SU-DHL-6 (cell line): ENCODE measurements around the gene CDKAL1.

ENCODE experiments used
- H2AFZ ChIP-seq: fragments of 200-600 bp; sonication (generic); 2 replicates; pipeline ENCODE4 v1.6.1; 2014; ENCODE audit warnings: low read depth, mild to moderate bottlenecking, moderate library complexity, mixed read lengths, antibody characterized with exemption, low read length; ENCODE audit not compliant: severe bottlenecking
- H3F3A ChIP-seq: fragments of 200-600 bp; shearing (Covaris generic); 2 replicates; pipeline ENCODE4 v1.6.0; 2016; ENCODE audit warnings: antibody characterized with exemption, mild to moderate bottlenecking; ENCODE audit not compliant: insufficient read depth
- H3K27ac ChIP-seq: fragments of 200-600 bp; sonication (generic); 2 replicates; pipeline ENCODE4 v1.5.1; 2016; ENCODE audit warnings: low read depth, mild to moderate bottlenecking, low read length, moderate library complexity, mixed read lengths
- H3K27me3 ChIP-seq: fragments of 200-600 bp; sonication (generic), shearing (Covaris generic); 2 replicates; pipeline ENCODE4 v1.6.0; 2014; ENCODE audit warnings: mild to moderate bottlenecking, low read length
- H3K36me3 ChIP-seq: fragments of 200-600 bp; sonication (generic); 2 replicates; pipeline ENCODE4 v1.6.1; 2014; ENCODE audit warnings: mild to moderate bottlenecking, low read length, mixed read lengths
- H3K4me2 ChIP-seq: fragments of 300-600, 200-600 bp; shearing (Covaris generic), sonication (generic); 2 replicates; pipeline ENCODE4 v1.6.0; 2014; ENCODE audit warnings: low read length, low read depth, mild to moderate bottlenecking; ENCODE audit not compliant: poor library complexity, severe bottlenecking
- H3K4me3 ChIP-seq: fragments of 200-600 bp; sonication (generic); 2 replicates; pipeline ENCODE4 v1.5.1; 2014; ENCODE audit warnings: antibody characterized with exemption, low read length, mild to moderate bottlenecking, mixed read lengths; ENCODE audit not compliant: insufficient read depth, poor library complexity, severe bottlenecking
- H3K79me2 ChIP-seq: fragments of 200-600 bp; sonication (generic); 2 replicates; pipeline ENCODE4 v1.6.1; 2014; ENCODE audit warnings: mild to moderate bottlenecking, low read length, moderate library complexity; ENCODE audit not compliant: insufficient read depth
- H3K9ac ChIP-seq: fragments of 200-600 bp; sonication (generic); 2 replicates; pipeline ENCODE4 v1.7.0; 2014; ENCODE audit warnings: mild to moderate bottlenecking, low read length
- H3K9me2 ChIP-seq: fragments of 200-600 bp; sonication (generic); replicated peaks from 2 replicates; pipeline ENCODE4 v1.6.1; 2014; ENCODE audit warnings: low read length; ENCODE audit not compliant: insufficient read depth
- H3K9me3 ChIP-seq: fragments of 200-600 bp; sonication (generic); 2 replicates; pipeline ENCODE4 v1.6.1; 2014; ENCODE audit warnings: low read length, mixed read lengths; ENCODE audit not compliant: insufficient read depth
- H4K20me1 ChIP-seq: fragments of 200-600 bp; sonication (generic); 2 replicates; pipeline ENCODE4 v1.6.1; 2014; ENCODE audit warnings: low read depth, mild to moderate bottlenecking, antibody characterized with exemption, low read length, moderate library complexity, mixed read lengths
- CTCF ChIP-seq: fragments of 200-600 bp; sonication (generic); IDR thresholded peaks from one replicate; pipeline ENCODE4 v1.5.1; 2017; ENCODE audit warnings: antibody characterized with exemption, mild to moderate bottlenecking, low read length, moderate library complexity; ENCODE audit not compliant: insufficient read depth, poor library complexity, severe bottlenecking
- EZH2phosphoT487 ChIP-seq: fragments of 200-600 bp; sonication (generic), shearing (Covaris generic); conservative IDR thresholded peaks from 2 replicates; pipeline ENCODE4 v1.6.1; 2018; ENCODE audit warnings: mild to moderate bottlenecking, antibody characterized with exemption, low read length, moderate library complexity, mixed read lengths

Gene CDKAL1

GRCh38 chr6:20657274-20657800 is 123.1 kb downstream of the CDKAL1 start:
- no peak overlapping the region for H2AFZ ChIP-seq
- H3K9ac ChIP-seq = no peak overlapping the region
- peaks cover 9% of the 10 kb centered on the region; the same call in 1 of the 2 replicates for H3K79me2 ChIP-seq
- H3K36me3 ChIP-seq = 0 out of 2 replicates have a peak, but pooled peaks cover 11% of the 10 kb centered on the region
- no peaks in the 10 kb centered on the region for H3F3A ChIP-seq
- TF ChIP-seq EZH2phosphoT487 (no peak), CTCF (no peak)
- no peak overlapping the region for H3K4me2 ChIP-seq
- H3K27me3 ChIP-seq = no peaks in the 10 kb centered on the region
- no peaks in the 10 kb centered on the region for H3K9me3 ChIP-seq
- peaks cover 11% of the 10 kb centered on the region for H4K20me1 ChIP-seq
- no peaks in the 10 kb centered on the region for H3K9me2 ChIP-seq
- H3K27ac ChIP-seq = no peak overlapping the region
- no peak overlapping the region for H3K4me3 ChIP-seq

- no peak overlapping the region for H3K9ac ChIP-seq
Observed at GRCh38 chr6:20658053-20658452, 123.8 kb downstream of the CDKAL1 start.

GRCh38 chr6:20658516-20658915 is 124.3 kb downstream of the CDKAL1 start:
- no peaks in the 10 kb centered on the region for H3K9me2 ChIP-seq
- 0 out of 2 replicates have a peak, but pooled peaks cover 3% of the 10 kb centered on the region for H3K36me3 ChIP-seq
- H3K4me3 ChIP-seq = no peak overlapping the region
- no peak overlapping the region for H3K4me2 ChIP-seq
- no peaks in the 10 kb centered on the region for H3F3A ChIP-seq
- H4K20me1 ChIP-seq = peaks cover 13% of the 10 kb centered on the region
- H3K27ac ChIP-seq = no peak overlapping the region
- TF ChIP-seq EZH2phosphoT487 = no peak
- no peak for TF ChIP-seq CTCF
- H3K9me3 ChIP-seq = no peaks in the 10 kb centered on the region
- no peak overlapping the region for H2AFZ ChIP-seq
- peaks cover 14% of the 10 kb centered on the region for H3K79me2 ChIP-seq
- H3K9ac ChIP-seq = no peak overlapping the region
- H3K27me3 ChIP-seq = no peaks in the 10 kb centered on the region

More at GRCh38 chr6:20658053-20658452, 123.8 kb downstream of the CDKAL1 start:
- H3K9me3 ChIP-seq = no peaks in the 10 kb centered on the region
- no peak overlapping the region for H3K27ac ChIP-seq
- TF ChIP-seq CTCF (no peak), EZH2phosphoT487 (no peak)
- H2AFZ ChIP-seq = no peak overlapping the region
- peaks cover 10% of the 10 kb centered on the region for H3K79me2 ChIP-seq
- H3F3A ChIP-seq = no peaks in the 10 kb centered on the region
- H4K20me1 ChIP-seq = peaks cover 13% of the 10 kb centered on the region
- H3K36me3 ChIP-seq = 0 out of 2 replicates have a peak, but pooled peaks cover 5% of the 10 kb centered on the region
- no peak overlapping the region for H3K4me3 ChIP-seq
- no peaks in the 10 kb centered on the region for H3K27me3 ChIP-seq
- no peak overlapping the region for H3K4me2 ChIP-seq
- no peaks in the 10 kb centered on the region for H3K9me2 ChIP-seq
